CD4-positive, alpha-beta memory T cell (primary cell): ENCODE data around the gene GAS2. TPM values are rescaled to one million over a fixed set of nuclear protein-coding genes. Genes with fewer than 3 reads are reported as not detected.
A peak's percentile ranks its signal among the peaks of the same experiment; 100 is the strongest.

Experiments
- CTCF ChIA-PET: fragments of 350-600 bp; sonication (Branson Sonifier 250); formaldehyde crosslinking; loops from one replicate; lab custom pipeline; 2021; ENCODE audit warnings: inconsistent platforms; ENCODE audit not compliant: partially characterized antibody; lab: Charles Lee
- POLR2A ChIA-PET: fragments of 350-600 bp; sonication (Branson Sonifier 250); formaldehyde crosslinking; loops from one replicate; lab custom pipeline; 2021; ENCODE audit not compliant: partially characterized antibody; lab: Charles Lee
- DNase-seq, 5 donors: peaks; one replicate each; pipeline versions ENCODE4 v3.0.0 to v3.0.0-alpha.2; 2020 to 2022; ENCODE audit warnings: mixed read lengths in 1 of 5
- H3K27ac ChIP-seq: one replicate; pipeline ENCODE4 v1.7.0; 2013; ENCODE audit warnings: low read depth, low read length
- H3K27me3 ChIP-seq: 2 replicates; pipeline ENCODE4 v1.7.0; 2013; ENCODE audit warnings: mild to moderate bottlenecking, low read length, moderate library complexity; ENCODE audit not compliant: insufficient read depth
- H3K36me3 ChIP-seq: 2 replicates; pipeline ENCODE4 v1.7.0; 2013; ENCODE audit warnings: mild to moderate bottlenecking, low read length, moderate library complexity; ENCODE audit not compliant: insufficient read depth
- H3K4me1 ChIP-seq: 2 replicates; pipeline ENCODE4 v1.7.0; 2013; ENCODE audit warnings: mild to moderate bottlenecking, low read length, moderate library complexity; ENCODE audit not compliant: insufficient read depth
- H3K4me3 ChIP-seq, 2 donors: one replicate each; pipeline ENCODE4 v1.7.0; 2013; ENCODE audit warnings: low read length in 2 of 2, mild to moderate bottlenecking in 1 of 2
- H3K9me3 ChIP-seq, 2 donors: one replicate each; pipeline ENCODE4 v1.7.0; 2013; ENCODE audit warnings: low read length in 2 of 2, control low read depth in 1 of 2; ENCODE audit not compliant: control insufficient read depth in 1 of 2
- H3K27ac Mint-ChIP-seq, 7 donors: one replicate each; pipeline ENCODE4 v1.8.0; 2020 to 2021; ENCODE audit warnings: mixed read lengths in 7 of 7, mild to moderate bottlenecking in 6 of 7, inconsistent platforms in 3 of 7, moderate library complexity in 3 of 7
- H3K27me3 Mint-ChIP-seq, 2 donors: one replicate each; pipeline ENCODE4 v1.8.0; 2020 to 2021; ENCODE audit warnings: mixed read lengths in 2 of 2
- H3K36me3 Mint-ChIP-seq, 2 donors: one replicate each; pipeline ENCODE4 v1.8.0; 2020 to 2021; ENCODE audit warnings: mixed read lengths in 2 of 2, inconsistent platforms in 1 of 2, mild to moderate bottlenecking in 1 of 2
- H3K4me1 Mint-ChIP-seq, 4 donors: one replicate each; pipeline ENCODE4 v1.8.0; 2020 to 2021; ENCODE audit warnings: mixed read lengths in 4 of 4, mild to moderate bottlenecking in 1 of 4
- H3K4me3 Mint-ChIP-seq, 8 donors: one replicate each; pipeline ENCODE4 v1.8.0; 2020 to 2021; ENCODE audit warnings: mixed read lengths in 8 of 8, mild to moderate bottlenecking in 7 of 8, moderate library complexity in 6 of 8, inconsistent platforms in 3 of 8
- H3K9me3 Mint-ChIP-seq, 8 donors: one replicate each; pipeline ENCODE4 v1.8.0; 2020 to 2021; ENCODE audit warnings: mixed read lengths in 8 of 8, mild to moderate bottlenecking in 5 of 8, inconsistent platforms in 3 of 8, moderate library complexity in 1 of 8
- intact Hi-C: fragments of 100-400 bp; cut with micrococcal nuclease; formaldehyde crosslinking; loops from one replicate; pipeline ENCODE4 v1.15.1; 2023
- polyA plus RNA-seq, 2 donors: library from polyadenylated mRNA; unstranded; fragments of 300-500 nt; fragmentation: Illumina TruSeq; gene quantifications; one replicate each; pipeline ENCODE4 v1.2.3, GENCODE V29; 2021
- total RNA-seq, 2 experiments: library from RNA; stranded (reverse); gene quantifications; one replicate each; pipeline ENCODE4 v1.2.3, GENCODE V29; 2021

Gene GAS2
- total and polyA plus RNA-seq, 4 experiments from 2014 or later, result 2.7 to 3.4 (median 3.1) TPM

DNA sequence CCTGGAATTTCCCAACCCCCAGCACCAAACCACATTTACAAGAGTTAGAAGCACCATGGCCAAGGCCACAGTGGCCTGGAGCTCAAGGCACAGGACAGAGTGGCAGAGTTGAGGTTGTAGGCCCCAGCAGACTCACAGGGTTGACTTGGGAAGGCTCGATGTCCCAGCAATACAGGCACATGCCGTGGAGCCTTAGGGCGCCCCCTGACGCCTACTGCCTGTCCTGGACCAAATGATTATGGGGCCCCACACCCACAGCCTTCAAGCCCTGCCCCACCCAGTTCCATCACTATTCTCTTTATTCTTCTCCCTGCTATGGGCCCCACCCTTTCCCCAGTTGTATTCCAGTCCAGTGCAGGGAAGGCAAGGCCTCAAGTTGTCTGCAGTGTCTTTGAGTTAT lies 193.8 kb downstream of the GAS2 start, which contains the start of gene CCDC179:
Gene CCDC179 (minus strand): TSS at position 234 of the 400 bp plus-strand sequence. CDS start 53 bp downstream, at position 181.
- CTCF ChIA-PET, result interaction anchor here (3.3 kb wide), 1 partner anchor 16 kb away, joined by 12 read pairs; no protein-coding TSS in a partner anchor
- peak within 1 kb of the TSS in 1 of 7 donors; percentile 69 for H3K27ac Mint-ChIP-seq
- Histone ChIP-seq H3K4me3 (no peak within 1 kb of the TSS), H3K9me3 (no peaks in the 10 kb centered on the region), H3K27ac (no peak within 1 kb of the TSS), H3K36me3 (no peaks in the 10 kb centered on the region), H3K27me3 (no peaks in the 10 kb centered on the region), H3K4me1 (no peaks in the 10 kb centered on the region)
- no peak within 1 kb of the TSS for H3K4me3 Mint-ChIP-seq
- H3K4me1 Mint-ChIP-seq, result no peaks in the 10 kb centered on the region
- intact Hi-C loops, result no loop called here
- peaks cover 0 to 9% of the 10 kb centered on the region in 2 donors for H3K36me3 Mint-ChIP-seq
- H3K27me3 Mint-ChIP-seq, result no peaks in the 10 kb centered on the region
- POLR2A ChIA-PET, result no interaction called here
- H3K9me3 Mint-ChIP-seq, result peaks cover 0 to 3% (median 0%) of the 10 kb centered on the region in 8 donors
- no peak for DNase-seq

Other genes with a start within 250 kb of the GAS2 start
- gene FANCF, start 40.8 kb upstream of the GAS2 start, total RNA-seq, result 10 to 100 TPM; 22.2 to 23.5 TPM
- 10 to 100 TPM in 1 of 2 donors, 1 to 10 TPM in 1; 8.6 to 17.7 TPM for gene FANCF, start 40.8 kb upstream of the GAS2 start, polyA plus RNA-seq
- gene SVIP, start 163.2 kb downstream of the GAS2 start, total RNA-seq, result 10 to 100 TPM; 64.3 to 73.8 TPM
- 10 to 100 TPM; 46.5 to 75.0 TPM for gene SVIP, start 163.2 kb downstream of the GAS2 start, polyA plus RNA-seq
- gene CCDC179, start 193.9 kb downstream of the GAS2 start, total RNA-seq, result not detected
- gene CCDC179, start 193.9 kb downstream of the GAS2 start, polyA plus RNA-seq, result not detected